ENCODE measurements around the gene USP35.

GRCh38 chr11:78259777-78260487 lies 71.2 kb downstream of the USP35 start:
- TF ChIP-seq POLR2A (IDR thresholded peaks at IDR 0.05) (no peak), CTCF (IDR thresholded peaks at IDR 0.05) (no peak)

All from Peyer's patch (tissue), 4 donors.